Measurements from ENCODE around the gene EBLN2.
A peak's percentile ranks its signal among the peaks of the same experiment; 100 is the strongest.

EBLN2 gene

DNA sequence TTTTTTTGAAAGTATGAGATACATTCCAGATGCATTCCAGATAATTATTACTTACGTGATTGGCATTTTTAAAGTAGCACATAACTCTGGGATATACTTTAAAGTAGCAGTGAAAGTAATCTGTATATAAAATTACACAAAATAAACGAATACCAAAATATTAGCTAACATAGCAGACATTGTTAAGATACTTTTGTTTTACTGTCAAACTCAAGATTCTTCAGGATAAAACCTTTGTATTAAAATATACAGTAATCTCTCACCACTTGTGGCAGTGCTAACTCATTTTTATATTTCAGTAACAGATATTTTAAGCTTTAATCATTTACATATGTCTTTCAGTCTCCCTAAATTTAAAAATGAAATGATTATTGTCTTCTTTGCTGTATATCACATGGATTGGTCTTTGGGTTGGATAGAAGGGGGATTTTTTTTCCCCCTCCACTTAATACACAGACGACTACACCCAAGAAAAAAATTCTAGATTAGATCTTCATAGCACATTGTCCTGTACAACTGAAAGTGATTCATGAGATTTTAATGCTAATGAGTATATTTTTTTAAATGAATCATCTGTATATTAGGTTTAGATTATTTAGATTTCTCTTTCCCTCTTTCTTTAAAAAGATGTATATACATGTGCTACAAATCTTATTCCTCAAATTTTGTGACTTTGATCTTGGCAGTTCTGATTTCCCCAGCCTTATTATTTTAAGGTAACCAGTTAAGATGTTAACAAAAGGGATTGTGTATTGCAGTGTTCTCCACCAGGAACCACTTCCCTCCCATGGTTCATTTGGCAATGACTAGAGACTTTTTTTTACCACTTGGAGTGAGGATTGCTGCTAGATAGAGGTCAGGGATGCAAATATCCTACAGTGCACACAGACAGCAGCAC is 24.5 kb upstream of the EBLN2 start:
- DNase-seq (ENCODE audit: low read depth) = peak; percentile 48
- Histone ChIP-seq H3K27me3 (replicated peaks; ENCODE audit: control insufficient read depth, insufficient read depth, low read length) (no peaks in the 10 kb centered on the region), H3K9me3 (ENCODE audit: control insufficient read depth, low read length) (no peaks in the 10 kb centered on the region), H3K9ac (ENCODE audit: low read length) (no peak overlapping the region), H3K36me3 (ENCODE audit: control insufficient read depth, insufficient read depth, low read length, severe bottlenecking) (peaks cover 10% of the 10 kb centered on the region), H3K4me3 (ENCODE audit: low read length) (no peak overlapping the region), H3K4me1 (ENCODE audit: control insufficient read depth, insufficient read depth, low read length) (peaks cover 24% of the 10 kb centered on the region)

GRCh38 chr3:73041537-73041936 is 19.9 kb upstream of the EBLN2 start:
- Histone ChIP-seq H3K27me3 (replicated peaks; ENCODE audit: control insufficient read depth, insufficient read depth, low read length) (no peaks in the 10 kb centered on the region), H3K9me3 (ENCODE audit: control insufficient read depth, low read length) (no peaks in the 10 kb centered on the region), H3K4me3 (ENCODE audit: low read length) (peak overlapping the region; percentile 29), H3K36me3 (ENCODE audit: control insufficient read depth, insufficient read depth, low read length, severe bottlenecking) (peaks cover 8% of the 10 kb centered on the region), H3K9ac (ENCODE audit: low read length) (no peak overlapping the region), H3K4me1 (ENCODE audit: control insufficient read depth, insufficient read depth, low read length) (peaks cover 27% of the 10 kb centered on the region)
- no peak for DNase-seq (ENCODE audit: low read depth)

GRCh38 chr3:73043414-73043813 is 18.0 kb upstream of the EBLN2 start:
- Histone ChIP-seq H3K4me1 (ENCODE audit: control insufficient read depth, insufficient read depth, low read length) (peaks cover 11% of the 10 kb centered on the region), H3K36me3 (ENCODE audit: control insufficient read depth, insufficient read depth, low read length, severe bottlenecking) (peaks cover 12% of the 10 kb centered on the region), H3K9me3 (ENCODE audit: control insufficient read depth, low read length) (no peaks in the 10 kb centered on the region), H3K4me3 (ENCODE audit: low read length) (no peak overlapping the region), H3K27me3 (replicated peaks; ENCODE audit: control insufficient read depth, insufficient read depth, low read length) (no peaks in the 10 kb centered on the region), H3K9ac (ENCODE audit: low read length) (no peak overlapping the region)
- DNase-seq (ENCODE audit: low read depth) = no peak

DNA sequence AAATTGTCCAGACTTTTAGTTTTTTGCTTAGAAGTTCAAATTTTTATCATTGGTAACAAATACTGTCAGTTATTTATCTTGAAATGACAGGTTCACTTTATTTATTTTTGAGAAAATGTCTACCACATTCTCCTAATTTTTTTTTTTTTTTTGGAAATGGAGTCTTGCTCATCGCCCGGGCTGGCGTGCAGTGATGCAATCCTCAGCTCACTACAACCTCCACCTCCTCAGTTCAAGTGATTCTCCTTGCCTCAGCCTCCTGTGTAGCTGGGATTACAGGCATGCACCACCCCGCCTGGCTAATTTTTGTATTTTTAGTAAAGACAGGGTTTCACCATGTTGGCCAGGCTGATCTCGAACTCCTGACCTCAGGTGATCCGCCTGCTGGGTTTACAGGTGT is 16.1 kb upstream of the EBLN2 start:
- Histone ChIP-seq H3K4me1 (ENCODE audit: control insufficient read depth, insufficient read depth, low read length) (peaks cover 11% of the 10 kb centered on the region), H3K4me3 (ENCODE audit: low read length) (no peak overlapping the region), H3K9ac (ENCODE audit: low read length) (no peak overlapping the region), H3K9me3 (ENCODE audit: control insufficient read depth, low read length) (no peaks in the 10 kb centered on the region), H3K36me3 (ENCODE audit: control insufficient read depth, insufficient read depth, low read length, severe bottlenecking) (peaks cover 18% of the 10 kb centered on the region), H3K27me3 (replicated peaks; ENCODE audit: control insufficient read depth, insufficient read depth, low read length) (no peaks in the 10 kb centered on the region)
- no peak for DNase-seq (ENCODE audit: low read depth)

DNA sequence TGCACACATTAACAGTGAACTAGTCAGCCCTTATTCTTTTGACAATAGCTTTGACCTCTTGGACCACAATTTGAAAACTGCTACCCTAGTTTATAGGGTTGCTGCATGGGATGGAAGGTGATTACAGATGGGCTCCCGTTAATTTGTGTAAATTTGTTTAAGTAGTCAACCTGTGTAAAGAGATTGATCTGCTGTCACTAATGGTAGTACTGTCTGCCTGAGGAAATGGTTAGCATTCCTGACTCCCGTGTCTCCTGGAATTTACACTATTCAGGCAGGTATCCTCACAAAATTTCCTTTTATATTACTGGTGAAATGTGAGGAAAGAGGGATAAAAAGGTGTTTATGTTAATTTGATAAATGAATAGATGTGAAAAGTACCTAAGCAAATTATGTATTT is 15.3 kb upstream of the EBLN2 start:
- H3K36me3 ChIP-seq (ENCODE audit: control insufficient read depth, insufficient read depth, low read length, severe bottlenecking) = peaks cover 18% of the 10 kb centered on the region
- H3K4me1 ChIP-seq (ENCODE audit: control insufficient read depth, insufficient read depth, low read length) = peaks cover 11% of the 10 kb centered on the region
- no peak overlapping the region for H3K4me3 ChIP-seq (ENCODE audit: low read length)
- H3K9ac ChIP-seq (ENCODE audit: low read length) = no peak overlapping the region
- no peak for DNase-seq (ENCODE audit: low read depth)
- no peaks in the 10 kb centered on the region for H3K9me3 ChIP-seq (ENCODE audit: control insufficient read depth, low read length)
- H3K27me3 ChIP-seq (replicated peaks; ENCODE audit: control insufficient read depth, insufficient read depth, low read length) = no peaks in the 10 kb centered on the region

DNA sequence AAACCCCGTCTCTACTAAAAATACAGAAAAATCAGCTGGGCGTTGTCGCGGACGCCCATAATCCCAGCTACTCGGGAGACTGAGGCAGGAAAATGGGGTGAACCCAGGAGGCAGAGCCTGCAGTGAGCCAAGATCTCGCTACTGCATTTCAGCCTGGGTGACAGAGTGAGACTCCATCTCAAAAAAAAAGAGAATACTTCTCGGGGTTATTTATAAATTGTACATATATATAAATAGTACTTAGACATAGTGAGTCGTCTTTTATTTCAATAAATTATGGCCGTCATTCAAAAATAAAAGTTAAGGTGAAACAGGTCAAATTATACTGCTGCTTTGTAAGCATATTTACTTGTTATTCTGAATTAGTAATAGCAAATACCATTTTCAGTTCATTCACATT is 12.1 kb upstream of the EBLN2 start:
- peaks cover 7% of the 10 kb centered on the region for H3K4me1 ChIP-seq (ENCODE audit: control insufficient read depth, insufficient read depth, low read length)
- peaks cover 18% of the 10 kb centered on the region for H3K36me3 ChIP-seq (ENCODE audit: control insufficient read depth, insufficient read depth, low read length, severe bottlenecking)
- no peak for DNase-seq (ENCODE audit: low read depth)
- H3K4me3 ChIP-seq (ENCODE audit: low read length) = no peak overlapping the region
- H3K27me3 ChIP-seq (replicated peaks; ENCODE audit: control insufficient read depth, insufficient read depth, low read length) = no peaks in the 10 kb centered on the region
- no peak overlapping the region for H3K9ac ChIP-seq (ENCODE audit: low read length)
- no peaks in the 10 kb centered on the region for H3K9me3 ChIP-seq (ENCODE audit: control insufficient read depth, low read length)

DNA sequence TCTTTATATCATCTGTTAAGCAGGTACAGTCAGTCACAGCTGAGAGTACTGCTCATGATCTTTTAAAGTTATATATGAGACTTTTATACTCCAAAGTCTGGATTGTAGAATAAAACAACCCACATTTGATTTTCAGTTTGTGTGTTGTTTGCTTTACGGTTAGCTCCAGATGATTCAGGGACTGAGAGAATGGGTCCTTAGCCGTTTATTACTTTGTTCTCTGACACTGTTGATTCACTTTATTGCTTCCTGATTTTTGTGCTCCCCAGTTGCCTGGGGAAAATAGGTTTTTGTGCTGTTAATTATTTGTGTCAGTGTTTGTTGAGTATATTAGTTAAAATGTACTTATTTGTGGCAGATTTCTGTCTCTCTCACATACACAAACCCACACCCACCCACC is 8.6 kb upstream of the EBLN2 start:
- Histone ChIP-seq H3K4me1 (ENCODE audit: control insufficient read depth, insufficient read depth, low read length) (peaks cover 14% of the 10 kb centered on the region), H3K27me3 (replicated peaks; ENCODE audit: control insufficient read depth, insufficient read depth, low read length) (no peaks in the 10 kb centered on the region), H3K4me3 (ENCODE audit: low read length) (no peak overlapping the region), H3K9me3 (ENCODE audit: control insufficient read depth, low read length) (no peaks in the 10 kb centered on the region), H3K36me3 (ENCODE audit: control insufficient read depth, insufficient read depth, low read length, severe bottlenecking) (peaks cover 18% of the 10 kb centered on the region), H3K9ac (ENCODE audit: low read length) (no peak overlapping the region)
- no peak for DNase-seq (ENCODE audit: low read depth)

DNA sequence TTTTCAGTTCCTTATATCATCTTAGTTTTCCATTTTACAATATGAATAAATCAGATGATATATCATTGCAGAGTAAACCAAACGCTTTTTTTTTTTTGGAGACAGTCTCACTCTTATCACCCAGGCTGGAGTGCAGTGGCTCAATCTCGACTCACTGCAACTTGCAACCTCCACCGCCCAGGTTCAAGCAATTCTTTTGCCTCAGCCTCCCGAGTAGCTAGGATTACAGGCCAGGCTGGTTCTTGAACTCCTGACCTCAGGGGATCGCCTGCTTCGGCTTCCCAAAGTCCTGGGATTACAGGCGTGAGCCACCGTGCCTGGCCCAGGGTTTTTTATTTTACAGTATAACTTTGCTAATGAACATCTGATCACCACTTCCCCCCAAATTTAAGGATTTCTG is 5.9 kb upstream of the EBLN2 start:
- DNase-seq (ENCODE audit: low read depth) = no peak
- H3K9ac ChIP-seq (ENCODE audit: low read length) = peak overlapping the region; percentile 32
- no peaks in the 10 kb centered on the region for H3K9me3 ChIP-seq (ENCODE audit: control insufficient read depth, low read length)
- H3K27me3 ChIP-seq (replicated peaks; ENCODE audit: control insufficient read depth, insufficient read depth, low read length) = no peaks in the 10 kb centered on the region
- H3K4me1 ChIP-seq (ENCODE audit: control insufficient read depth, insufficient read depth, low read length) = peaks cover 20% of the 10 kb centered on the region
- peaks cover 1% of the 10 kb centered on the region for H3K36me3 ChIP-seq (ENCODE audit: control insufficient read depth, insufficient read depth, low read length, severe bottlenecking)
- H3K4me3 ChIP-seq (ENCODE audit: low read length) = no peak overlapping the region

DNA sequence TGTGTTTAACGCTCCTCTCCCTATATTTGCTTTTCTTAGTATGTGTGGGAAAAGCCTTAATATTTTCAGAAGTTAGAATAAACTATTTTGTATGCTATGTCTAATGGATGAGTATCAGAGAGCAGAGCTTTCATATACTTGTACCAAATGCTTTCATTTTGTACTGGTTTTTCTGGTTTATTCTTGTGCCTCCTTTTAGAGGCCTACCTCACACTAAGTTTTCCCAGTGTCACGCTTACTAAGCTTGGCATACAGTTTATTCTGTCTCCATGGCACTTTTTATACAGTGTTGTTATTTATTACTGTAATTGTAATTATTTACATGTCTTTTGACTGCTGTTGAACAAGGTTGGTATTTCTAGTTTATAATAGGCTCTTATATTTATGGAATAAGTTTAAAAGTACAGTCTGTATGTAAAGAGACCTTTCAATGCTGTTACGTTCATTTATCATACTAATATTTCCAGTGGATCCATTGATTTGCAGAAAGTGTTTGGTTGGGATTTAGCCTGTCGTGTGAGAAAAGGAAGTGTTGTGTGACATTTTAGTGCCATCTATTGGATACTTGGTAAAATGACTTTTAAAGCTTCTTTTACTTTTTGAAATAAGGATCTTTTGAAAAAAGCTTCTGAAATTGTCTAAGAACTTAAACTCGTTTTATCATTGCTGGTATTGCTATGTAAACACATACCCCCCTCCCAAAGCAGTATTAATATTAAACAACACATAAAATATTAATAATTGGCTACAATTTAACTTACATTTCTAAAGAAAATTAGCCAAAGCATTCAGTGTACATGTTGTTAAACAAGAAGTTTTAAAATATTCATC is 5.2 kb upstream of the EBLN2 start:
- peak overlapping the region; percentile 32 for H3K9ac ChIP-seq (ENCODE audit: low read length)
- no peaks in the 10 kb centered on the region for H3K27me3 ChIP-seq (replicated peaks; ENCODE audit: control insufficient read depth, insufficient read depth, low read length)
- DNase-seq (ENCODE audit: low read depth) = peak; percentile 69
- peaks cover 27% of the 10 kb centered on the region for H3K4me1 ChIP-seq (ENCODE audit: control insufficient read depth, insufficient read depth, low read length)
- H3K9me3 ChIP-seq (ENCODE audit: control insufficient read depth, low read length) = no peaks in the 10 kb centered on the region
- H3K36me3 ChIP-seq (ENCODE audit: control insufficient read depth, insufficient read depth, low read length, severe bottlenecking) = no peaks in the 10 kb centered on the region
- H3K4me3 ChIP-seq (ENCODE audit: low read length) = no peak overlapping the region

GRCh38 chr3:73056845-73057150 is 4.7 kb upstream of the EBLN2 start:
- Histone ChIP-seq H3K36me3 (ENCODE audit: control insufficient read depth, insufficient read depth, low read length, severe bottlenecking) (peaks cover under 1% of the 10 kb centered on the region), H3K9ac (ENCODE audit: low read length) (no peak overlapping the region), H3K27me3 (replicated peaks; ENCODE audit: control insufficient read depth, insufficient read depth, low read length) (no peaks in the 10 kb centered on the region), H3K9me3 (ENCODE audit: control insufficient read depth, low read length) (no peaks in the 10 kb centered on the region), H3K4me1 (ENCODE audit: control insufficient read depth, insufficient read depth, low read length) (peaks cover 32% of the 10 kb centered on the region), H3K4me3 (ENCODE audit: low read length) (no peak overlapping the region)
- DNase-seq (ENCODE audit: low read depth) = no peak

DNA sequence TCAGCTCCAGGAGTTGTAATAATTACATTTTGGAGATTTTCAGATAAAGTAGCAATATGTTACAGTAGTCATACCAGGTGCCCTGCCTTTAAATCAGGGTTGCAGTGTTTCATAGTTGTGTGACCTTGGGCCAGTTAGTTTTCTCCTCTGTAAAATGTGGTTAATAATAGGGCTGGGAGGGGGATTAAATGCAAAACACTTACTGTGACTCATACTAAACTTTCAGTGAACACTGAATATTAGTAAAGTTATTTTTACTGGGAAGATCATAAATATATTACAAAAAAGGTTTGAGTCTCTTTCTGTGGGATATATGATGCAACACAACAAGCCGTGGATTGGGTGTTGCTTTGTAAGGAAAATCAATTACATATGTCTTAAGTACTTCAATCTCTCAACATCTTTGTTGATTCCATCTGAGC is 1.1 kb upstream of the EBLN2 start:
- Histone ChIP-seq H3K9me3 (ENCODE audit: control insufficient read depth, low read length) (no peaks in the 10 kb centered on the region), H3K9ac (ENCODE audit: low read length) (peak overlapping the region; percentile 44), H3K4me1 (ENCODE audit: control insufficient read depth, insufficient read depth, low read length) (peaks cover 33% of the 10 kb centered on the region), H3K4me3 (ENCODE audit: low read length) (no peak overlapping the region), H3K36me3 (ENCODE audit: control insufficient read depth, insufficient read depth, low read length, severe bottlenecking) (peaks cover 34% of the 10 kb centered on the region), H3K27me3 (replicated peaks; ENCODE audit: control insufficient read depth, insufficient read depth, low read length) (no peaks in the 10 kb centered on the region)
- peak; percentile 77 for DNase-seq (ENCODE audit: low read depth)

Data from adipocyte (in vitro differentiated cells).